ENCODE measurements around the gene SSPN. TPM values are rescaled to one million over a fixed set of nuclear protein-coding genes. Genes with fewer than 3 reads are reported as not detected.

The SSPN gene
- total RNA-seq, 2 donors from 2014 or later = 1.3 to 3.7 TPM

GRCh38 chr12:26188127-26188526 lies 7.2 kb upstream of the SSPN start:
- DNase-seq = no peak
- Histone ChIP-seq H3K9ac (ENCODE audit: extremely low read depth, low read length, poor library complexity, severe bottlenecking) (no peak overlapping the region), H3K27me3 (ENCODE audit: control insufficient read depth, insufficient read depth, low read length, poor library complexity, severe bottlenecking) (no peaks in the 10 kb centered on the region), H3K27ac (ENCODE audit: low read depth, low read length) (no peak overlapping the region), H3K4me3 (ENCODE audit: low read length) (no peak overlapping the region), H3K36me3 (ENCODE audit: control insufficient read depth, insufficient read depth, low read length) (no peaks in the 10 kb centered on the region), H3K9me3 (ENCODE audit: control insufficient read depth, low read length) (no peaks in the 10 kb centered on the region), H3K4me1 (ENCODE audit: control insufficient read depth, insufficient read depth, low read length) (no peaks in the 10 kb centered on the region)
- H3K4me3 Mint-ChIP-seq = no peak overlapping the region
- no peaks in the 10 kb centered on the region for H3K9me3 Mint-ChIP-seq
- WGBS, 2 experiments (ENCODE audit: insufficient coverage in 1 of 2, insufficient read length in 1 of 2) = 90 to 100% methylated on average over 1 of the region's 1 CpG
- H3K27me3 Mint-ChIP-seq (ENCODE audit: insufficient read depth) = peaks cover 4% of the 10 kb centered on the region
- no peaks in the 10 kb centered on the region for H3K36me3 Mint-ChIP-seq (ENCODE audit: low read depth)
- TF ChIP-seq CTCF (conservative IDR thresholded peaks at IDR 0.05) = no peak
- H3K4me1 Mint-ChIP-seq = peaks cover 18% of the 10 kb centered on the region
- no peak overlapping the region for H3K27ac Mint-ChIP-seq

- Mint-ChIP-seq H3K4me1 (peaks cover 18% of the 10 kb centered on the region), H3K4me3 (no peak overlapping the region), H3K36me3 (ENCODE audit: low read depth) (no peaks in the 10 kb centered on the region), H3K27me3 (ENCODE audit: insufficient read depth) (peaks cover 3% of the 10 kb centered on the region), H3K9me3 (no peaks in the 10 kb centered on the region), H3K27ac (no peak overlapping the region)
- Histone ChIP-seq H3K27me3 (ENCODE audit: control insufficient read depth, insufficient read depth, low read length, poor library complexity, severe bottlenecking) (no peaks in the 10 kb centered on the region), H3K4me3 (ENCODE audit: low read length) (no peak overlapping the region), H3K9me3 (ENCODE audit: control insufficient read depth, low read length) (no peaks in the 10 kb centered on the region), H3K27ac (ENCODE audit: low read depth, low read length) (no peak overlapping the region), H3K36me3 (ENCODE audit: control insufficient read depth, insufficient read depth, low read length) (no peaks in the 10 kb centered on the region), H3K9ac (ENCODE audit: extremely low read depth, low read length, poor library complexity, severe bottlenecking) (no peak overlapping the region), H3K4me1 (ENCODE audit: control insufficient read depth, insufficient read depth, low read length) (no peaks in the 10 kb centered on the region)
- TF ChIP-seq CTCF (conservative IDR thresholded peaks at IDR 0.05) = no peak
- 95 to 100% methylated on average over 1 to 2 of the region's 2 CpGs for WGBS, 2 experiments (ENCODE audit: insufficient coverage in 1 of 2, insufficient read length in 1 of 2)
- DNase-seq = no peak
Observed at GRCh38 chr12:26188641-26189040, 6.7 kb upstream of the SSPN start.

- H3K9me3 Mint-ChIP-seq = no peaks in the 10 kb centered on the region
- no peak overlapping the region for H3K27ac ChIP-seq (ENCODE audit: low read depth, low read length)
- no peak overlapping the region for H3K4me3 Mint-ChIP-seq
- H3K27me3 ChIP-seq (ENCODE audit: control insufficient read depth, insufficient read depth, low read length, poor library complexity, severe bottlenecking) = peaks cover 27% of the 10 kb centered on the region
- H3K36me3 ChIP-seq (ENCODE audit: control insufficient read depth, insufficient read depth, low read length) = no peaks in the 10 kb centered on the region
- no peaks in the 10 kb centered on the region for H3K9me3 ChIP-seq (ENCODE audit: control insufficient read depth, low read length)
- peaks cover 16% of the 10 kb centered on the region for H3K4me1 Mint-ChIP-seq
- H3K27me3 Mint-ChIP-seq (ENCODE audit: insufficient read depth) = peaks cover 34% of the 10 kb centered on the region
- DNase-seq = no peak
- no peak overlapping the region for H3K4me3 ChIP-seq (ENCODE audit: low read length)
- TF ChIP-seq CTCF (conservative IDR thresholded peaks at IDR 0.05) = no peak
- H3K27ac Mint-ChIP-seq = no peak overlapping the region
- H3K36me3 Mint-ChIP-seq (ENCODE audit: low read depth) = no peaks in the 10 kb centered on the region
- no peaks in the 10 kb centered on the region for H3K4me1 ChIP-seq (ENCODE audit: control insufficient read depth, insufficient read depth, low read length)
- WGBS, 2 experiments (ENCODE audit: insufficient coverage in 1 of 2, insufficient read length in 1 of 2) = 100% methylated on average over 1 of the region's 3 CpGs; no CpG with 5 or more reads in 1 of the 2 experiments
- no peak overlapping the region for H3K9ac ChIP-seq (ENCODE audit: extremely low read depth, low read length, poor library complexity, severe bottlenecking)
Observed at GRCh38 chr12:26192142-26192541, 3.2 kb upstream of the SSPN start.
